ENCODE results near the gene CMIP.

The CMIP gene

DNA sequence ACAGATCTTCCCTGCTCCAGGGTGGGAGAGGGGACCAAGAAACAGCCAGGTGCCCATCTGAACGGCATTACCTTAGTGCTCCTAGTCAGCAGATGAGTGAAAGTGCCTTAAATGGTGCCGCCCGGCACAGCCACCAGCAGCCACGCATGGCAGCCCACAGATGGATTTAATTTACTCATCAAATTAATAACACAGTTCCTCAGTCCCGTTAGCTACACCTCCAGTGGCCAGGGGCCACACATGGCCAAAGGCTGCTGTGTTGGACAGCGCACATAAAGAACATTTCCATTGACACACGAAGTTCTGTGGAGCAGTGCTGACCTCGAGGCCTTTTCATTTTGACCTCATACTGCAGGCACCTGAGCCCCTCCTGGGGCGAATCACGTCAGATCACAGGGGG lies 166.3 kb downstream of the CMIP start:
- TF ChIP-seq, protein P1, sequence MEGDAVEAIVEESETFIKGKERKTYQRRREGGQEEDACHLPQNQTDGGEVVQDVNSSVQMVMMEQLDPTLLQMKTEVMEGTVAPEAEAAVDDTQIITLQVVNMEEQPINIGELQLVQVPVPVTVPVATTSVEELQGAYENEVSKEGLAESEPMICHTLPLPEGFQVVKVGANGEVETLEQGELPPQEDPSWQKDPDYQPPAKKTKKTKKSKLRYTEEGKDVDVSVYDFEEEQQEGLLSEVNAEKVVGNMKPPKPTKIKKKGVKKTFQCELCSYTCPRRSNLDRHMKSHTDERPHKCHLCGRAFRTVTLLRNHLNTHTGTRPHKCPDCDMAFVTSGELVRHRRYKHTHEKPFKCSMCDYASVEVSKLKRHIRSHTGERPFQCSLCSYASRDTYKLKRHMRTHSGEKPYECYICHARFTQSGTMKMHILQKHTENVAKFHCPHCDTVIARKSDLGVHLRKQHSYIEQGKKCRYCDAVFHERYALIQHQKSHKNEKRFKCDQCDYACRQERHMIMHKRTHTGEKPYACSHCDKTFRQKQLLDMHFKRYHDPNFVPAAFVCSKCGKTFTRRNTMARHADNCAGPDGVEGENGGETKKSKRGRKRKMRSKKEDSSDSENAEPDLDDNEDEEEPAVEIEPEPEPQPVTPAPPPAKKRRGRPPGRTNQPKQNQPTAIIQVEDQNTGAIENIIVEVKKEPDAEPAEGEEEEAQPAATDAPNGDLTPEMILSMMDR (IDR thresholded peaks at IDR 0.05; ENCODE audit: low read depth, low read length): no peak

DNA sequence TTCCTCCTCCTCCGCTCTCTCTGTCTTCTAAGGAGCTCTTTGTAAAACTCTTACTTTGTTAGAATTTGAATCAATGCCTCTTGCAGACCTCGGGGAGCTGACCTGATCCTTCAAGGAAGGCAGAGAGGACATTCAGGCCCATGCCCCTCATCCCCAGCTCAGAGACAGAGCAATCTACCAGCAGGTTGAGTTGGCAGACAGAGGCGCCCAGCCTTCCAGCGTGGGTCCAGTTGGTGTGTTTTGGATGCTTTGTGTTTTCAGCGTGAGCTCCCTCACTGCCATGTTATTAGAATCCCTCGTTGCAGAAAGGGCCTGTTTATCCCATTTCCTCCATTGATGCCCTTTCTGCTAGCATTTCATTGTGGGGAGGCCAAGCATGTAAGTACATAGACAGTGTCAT lies 167.1 kb downstream of the CMIP start:
- no peak overlapping the region for H3K4me3 ChIP-seq (ENCODE audit: low read depth, low read length)

More for the DNA sequence above, 166.3 kb downstream of the CMIP start:
- H3K4me3 ChIP-seq (ENCODE audit: low read depth, low read length): no peak overlapping the region

DNA sequence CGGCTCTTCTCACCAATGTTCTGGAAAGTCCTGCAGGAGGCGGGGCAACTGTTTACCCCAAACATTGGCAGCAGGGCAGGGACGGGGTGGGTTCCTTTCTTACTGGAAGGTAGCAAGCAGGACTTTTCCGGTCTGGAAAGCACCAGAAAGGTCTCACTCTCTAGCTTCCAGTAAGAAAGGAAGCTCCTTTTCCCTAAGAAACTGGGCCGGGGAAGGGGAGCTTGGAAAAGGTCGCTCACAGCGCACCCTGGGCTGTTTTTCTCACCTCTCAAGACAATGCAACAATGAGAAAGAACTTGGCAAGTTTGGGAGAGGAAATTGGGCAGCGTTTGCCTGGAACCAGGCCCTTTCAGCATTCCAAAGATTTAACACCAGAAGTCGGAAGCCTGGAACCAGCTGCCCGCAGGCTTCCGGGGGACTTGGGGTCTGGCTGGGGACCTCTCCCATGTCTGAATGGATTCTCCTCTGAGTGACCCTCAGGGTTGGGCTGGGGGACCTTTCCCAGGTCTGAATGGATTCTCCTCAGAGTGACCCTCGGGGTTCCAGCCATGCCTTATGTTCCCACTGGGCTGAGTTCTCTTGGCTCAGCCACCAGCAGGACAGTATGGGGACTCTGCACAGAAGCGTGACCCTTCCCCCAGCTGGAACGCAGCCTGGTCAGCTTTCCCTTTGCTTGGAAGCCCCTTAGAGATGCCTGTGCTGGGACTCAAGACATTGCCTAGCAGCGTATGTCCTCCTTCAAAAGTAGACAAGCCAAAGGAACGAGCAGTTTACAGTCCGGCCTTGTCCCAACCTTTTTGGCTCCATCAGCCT lies 167.9 kb downstream of the CMIP start:
- no peak overlapping the region for H3K4me3 ChIP-seq (ENCODE audit: low read depth, low read length)
- TF ChIP-seq, protein P1 (IDR thresholded peaks at IDR 0.05; ENCODE audit: low read depth, low read length): no peak

More for the DNA sequence above, 167.1 kb downstream of the CMIP start:
- TF ChIP-seq, protein P1 (IDR thresholded peaks at IDR 0.05; ENCODE audit: low read depth, low read length): no peak

DNA sequence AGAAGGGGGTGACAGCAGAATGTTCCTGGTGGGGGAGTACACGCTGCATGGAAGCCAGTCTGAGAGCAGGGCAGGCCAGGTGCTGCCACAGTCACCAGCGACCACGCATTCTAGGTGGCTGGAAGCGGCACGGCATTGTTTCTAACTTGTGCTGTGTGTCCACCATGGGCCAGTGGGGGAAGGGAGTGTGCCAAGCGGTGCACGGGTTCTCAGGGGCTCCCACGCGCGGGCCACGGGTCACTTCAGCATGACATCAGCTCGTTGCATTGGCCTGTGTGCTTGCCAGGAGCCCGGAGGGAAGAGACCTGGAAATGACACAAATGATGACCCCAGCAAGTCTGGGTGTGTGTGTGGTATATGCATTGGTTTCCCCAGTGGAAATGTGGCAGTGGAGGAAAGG lies 169.6 kb downstream of the CMIP start:
- TF ChIP-seq, protein P1 (IDR thresholded peaks at IDR 0.05; ENCODE audit: low read depth, low read length): no peak
- no peak overlapping the region for H3K4me3 ChIP-seq (ENCODE audit: low read depth, low read length)

DNA sequence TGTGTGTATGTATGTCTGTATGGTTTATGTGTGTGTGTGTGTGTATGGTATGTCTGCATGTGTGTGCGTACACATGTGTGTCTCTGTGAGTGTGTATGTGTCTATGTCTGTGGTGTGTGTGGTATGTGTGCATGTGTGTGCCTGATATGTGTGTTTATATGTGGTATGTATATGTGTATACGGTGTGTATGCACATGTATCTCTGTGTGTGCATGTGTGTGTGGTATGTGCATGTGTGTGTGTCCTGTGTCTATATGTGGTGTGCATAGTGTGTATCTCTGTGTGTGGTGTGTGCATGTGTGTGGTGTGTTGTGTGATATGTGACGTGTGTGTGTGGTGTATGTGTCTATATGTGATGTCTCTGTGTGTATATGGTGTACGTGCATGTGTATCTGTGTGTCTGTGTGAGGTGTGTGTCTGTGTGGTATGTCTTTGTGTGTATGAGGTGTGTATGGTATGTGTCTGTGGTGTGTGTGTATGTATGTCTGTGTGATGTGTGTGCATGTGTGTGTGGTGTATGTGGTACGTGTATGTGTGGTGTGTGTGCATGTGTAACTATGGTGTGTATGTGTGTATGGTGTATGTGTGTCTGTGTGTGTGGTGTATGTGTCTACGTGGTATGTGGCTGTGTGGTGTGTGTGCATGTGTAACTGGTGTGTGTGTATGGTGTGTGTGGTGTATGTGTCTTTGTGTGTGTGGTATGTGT lies 170.2 kb downstream of the CMIP start:
- TF ChIP-seq, protein P1 (IDR thresholded peaks at IDR 0.05; ENCODE audit: low read depth, low read length): no peak
- H3K4me3 ChIP-seq (ENCODE audit: low read depth, low read length): no peak overlapping the region

DNA sequence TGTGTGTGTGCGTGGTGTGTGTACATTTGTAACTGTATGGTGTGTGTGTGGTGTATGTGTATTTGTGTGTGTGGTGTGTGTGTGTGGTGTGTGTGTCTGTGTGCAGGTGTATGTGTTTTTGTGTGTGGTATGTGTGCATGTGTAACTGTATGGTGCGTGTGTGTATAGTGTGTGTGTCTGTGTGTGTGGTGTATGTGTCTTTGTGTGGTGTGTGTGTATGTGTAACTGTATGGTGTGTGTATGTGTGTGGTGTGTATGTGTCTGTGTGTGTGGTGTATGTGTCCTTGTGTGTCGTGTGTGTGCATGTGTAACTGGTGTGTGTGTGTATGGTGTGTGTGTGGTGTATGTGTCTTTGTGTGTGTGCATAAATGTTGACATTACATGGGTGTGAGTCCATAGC lies 170.8 kb downstream of the CMIP start:
- H3K4me3 ChIP-seq (ENCODE audit: low read depth, low read length): no peak overlapping the region
- TF ChIP-seq, protein P1 (IDR thresholded peaks at IDR 0.05; ENCODE audit: low read depth, low read length): no peak

DNA sequence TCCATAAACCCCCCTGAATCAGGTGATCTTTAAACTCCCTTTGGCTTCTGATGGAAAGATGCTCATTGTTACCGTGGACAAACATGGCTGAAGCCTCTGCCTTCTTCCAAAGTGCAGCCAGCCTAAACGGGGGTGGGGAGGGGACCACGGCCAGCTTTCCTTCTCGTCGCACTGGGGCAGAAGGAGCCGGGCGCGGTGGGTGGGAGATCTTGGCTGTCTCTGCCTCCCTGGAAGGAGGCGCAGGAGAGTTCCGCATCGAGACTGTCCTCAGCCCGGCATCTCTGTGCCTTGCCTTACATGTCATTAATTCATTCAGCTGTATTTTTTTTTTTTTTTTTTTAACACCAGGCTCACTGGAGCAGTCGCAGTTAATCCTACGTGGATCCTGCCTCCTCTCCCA lies 171.2 kb downstream of the CMIP start:
- H3K4me3 ChIP-seq (ENCODE audit: low read depth, low read length): no peak overlapping the region
- TF ChIP-seq, protein P1 (IDR thresholded peaks at IDR 0.05; ENCODE audit: low read depth, low read length): no peak
